ENCODE data around the gene ADARB2.

ADARB2 gene

DNA sequence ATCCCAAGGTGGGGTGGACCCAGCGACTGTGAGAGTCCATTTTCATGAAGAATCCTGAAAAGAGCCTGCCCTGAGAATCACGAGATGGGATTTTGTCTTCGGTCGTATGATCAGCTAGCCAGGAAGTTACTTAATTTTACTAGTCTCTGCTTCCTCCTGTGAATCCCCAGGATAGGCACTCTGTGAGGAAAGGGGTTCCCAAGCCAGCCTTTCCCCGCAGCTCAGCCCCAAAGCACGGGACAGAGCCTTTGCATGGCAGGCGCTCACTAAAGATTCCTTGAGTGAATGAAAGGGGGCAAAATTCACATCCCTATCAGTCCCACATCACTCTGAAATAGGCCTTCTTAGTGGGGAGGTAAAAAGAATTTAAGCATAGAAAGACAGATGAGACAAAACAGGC lies 219.6 kb downstream of the ADARB2 start:
- TF ChIP-seq SIN3A (IDR thresholded peaks at IDR 0.05; ENCODE audit: borderline replicate concordance, insufficient read depth, low read length) (no peak), POLR2AphosphoS5 (IDR thresholded peaks at IDR 0.05; ENCODE audit: low read depth, low read length) (no peak), FOXP2 (optimal IDR thresholded peaks at IDR 0.05; ENCODE audit: borderline replicate concordance, extremely low read depth, extremely low read length, insufficient read depth) (no peak)

DNA sequence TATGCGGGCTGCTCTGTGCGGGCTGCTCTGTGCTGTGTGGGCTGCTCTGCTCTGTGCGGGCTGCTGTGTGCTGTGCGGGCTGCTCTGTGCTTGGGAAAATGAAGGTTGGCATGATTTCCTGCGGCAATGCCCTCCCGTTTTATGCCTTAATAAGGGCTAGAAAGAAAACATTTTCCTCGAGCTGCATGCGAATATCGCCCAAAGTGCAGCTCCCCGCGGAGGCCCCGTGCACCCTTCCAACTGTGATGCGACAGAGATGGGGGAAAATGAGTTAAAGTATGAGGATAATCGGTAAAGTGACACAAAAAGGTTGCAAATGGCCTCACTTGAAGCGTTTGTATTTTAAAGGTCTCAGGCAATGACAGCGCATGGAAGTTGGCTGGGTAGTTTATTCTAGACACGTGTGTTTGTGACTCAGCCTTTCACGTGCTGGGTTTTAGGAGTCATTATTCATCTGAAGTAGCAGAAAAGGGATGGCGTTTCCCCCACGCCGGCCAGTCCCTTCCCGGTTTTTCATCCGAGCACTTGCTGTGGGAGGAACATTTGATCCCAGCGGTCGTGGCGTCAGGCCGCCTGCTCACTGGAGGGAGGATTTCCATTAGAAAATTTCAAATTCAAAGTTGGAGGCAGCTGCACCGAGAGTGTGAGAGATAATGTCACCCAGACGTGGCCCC lies 220.7 kb downstream of the ADARB2 start:
- TF ChIP-seq FOXP2 (optimal IDR thresholded peaks at IDR 0.05; ENCODE audit: borderline replicate concordance, extremely low read depth, extremely low read length, insufficient read depth) = no peak
- TF ChIP-seq SIN3A (IDR thresholded peaks at IDR 0.05; ENCODE audit: borderline replicate concordance, insufficient read depth, low read length) = no peak
- TF ChIP-seq, protein P1, sequence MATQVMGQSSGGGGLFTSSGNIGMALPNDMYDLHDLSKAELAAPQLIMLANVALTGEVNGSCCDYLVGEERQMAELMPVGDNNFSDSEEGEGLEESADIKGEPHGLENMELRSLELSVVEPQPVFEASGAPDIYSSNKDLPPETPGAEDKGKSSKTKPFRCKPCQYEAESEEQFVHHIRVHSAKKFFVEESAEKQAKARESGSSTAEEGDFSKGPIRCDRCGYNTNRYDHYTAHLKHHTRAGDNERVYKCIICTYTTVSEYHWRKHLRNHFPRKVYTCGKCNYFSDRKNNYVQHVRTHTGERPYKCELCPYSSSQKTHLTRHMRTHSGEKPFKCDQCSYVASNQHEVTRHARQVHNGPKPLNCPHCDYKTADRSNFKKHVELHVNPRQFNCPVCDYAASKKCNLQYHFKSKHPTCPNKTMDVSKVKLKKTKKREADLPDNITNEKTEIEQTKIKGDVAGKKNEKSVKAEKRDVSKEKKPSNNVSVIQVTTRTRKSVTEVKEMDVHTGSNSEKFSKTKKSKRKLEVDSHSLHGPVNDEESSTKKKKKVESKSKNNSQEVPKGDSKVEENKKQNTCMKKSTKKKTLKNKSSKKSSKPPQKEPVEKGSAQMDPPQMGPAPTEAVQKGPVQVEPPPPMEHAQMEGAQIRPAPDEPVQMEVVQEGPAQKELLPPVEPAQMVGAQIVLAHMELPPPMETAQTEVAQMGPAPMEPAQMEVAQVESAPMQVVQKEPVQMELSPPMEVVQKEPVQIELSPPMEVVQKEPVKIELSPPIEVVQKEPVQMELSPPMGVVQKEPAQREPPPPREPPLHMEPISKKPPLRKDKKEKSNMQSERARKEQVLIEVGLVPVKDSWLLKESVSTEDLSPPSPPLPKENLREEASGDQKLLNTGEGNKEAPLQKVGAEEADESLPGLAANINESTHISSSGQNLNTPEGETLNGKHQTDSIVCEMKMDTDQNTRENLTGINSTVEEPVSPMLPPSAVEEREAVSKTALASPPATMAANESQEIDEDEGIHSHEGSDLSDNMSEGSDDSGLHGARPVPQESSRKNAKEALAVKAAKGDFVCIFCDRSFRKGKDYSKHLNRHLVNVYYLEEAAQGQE (IDR thresholded peaks at IDR 0.05; ENCODE audit: insufficient read depth in 1 of 2, low read depth in 2 of 2, low read length in 2 of 2) = no peak
- no peak for TF ChIP-seq TAF1 (IDR thresholded peaks at IDR 0.05; ENCODE audit: borderline replicate concordance, insufficient read depth, low read length)
- TF ChIP-seq POLR2AphosphoS5 (IDR thresholded peaks at IDR 0.05; ENCODE audit: low read depth, low read length) = no peak

DNA sequence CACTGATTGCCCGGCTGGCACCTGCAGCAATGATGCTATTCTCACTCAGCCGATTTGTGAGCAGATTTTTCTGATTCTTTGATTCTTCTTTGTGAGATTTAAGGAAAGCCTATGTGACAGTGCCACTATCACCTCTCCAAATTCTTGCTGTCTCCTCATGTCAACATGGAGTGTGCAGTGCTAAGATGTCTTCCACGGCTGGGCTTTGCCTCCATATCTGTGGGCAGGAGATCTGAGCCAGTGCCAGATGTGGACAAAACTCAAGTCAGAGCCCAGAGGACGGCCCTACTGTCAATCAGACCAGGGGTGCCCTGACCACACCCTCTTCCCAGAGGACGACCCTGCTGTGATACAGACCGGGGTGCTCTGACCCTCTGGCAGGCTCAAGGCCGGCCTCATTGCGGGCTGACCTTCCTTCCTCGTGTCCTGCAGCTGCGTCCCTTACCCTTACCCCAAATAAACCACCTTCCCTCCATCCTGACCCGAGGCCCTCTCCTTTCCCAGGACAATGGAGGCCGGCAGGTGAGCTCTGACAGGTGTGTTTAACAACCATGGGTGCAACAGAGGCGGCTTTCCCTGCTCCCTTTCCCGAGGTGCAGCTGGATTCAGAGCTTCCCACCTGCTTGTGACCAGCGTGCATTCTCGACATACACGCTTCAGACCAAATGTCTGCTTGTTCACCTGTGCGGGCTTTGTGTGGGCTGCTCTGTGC lies 221.4 kb downstream of the ADARB2 start:
- no peak for TF ChIP-seq SIN3A (IDR thresholded peaks at IDR 0.05; ENCODE audit: borderline replicate concordance, insufficient read depth, low read length)
- TF ChIP-seq POLR2AphosphoS5 (IDR thresholded peaks at IDR 0.05; ENCODE audit: low read depth, low read length) = no peak
- TF ChIP-seq, protein P1 (IDR thresholded peaks at IDR 0.05; ENCODE audit: insufficient read depth in 1 of 2, low read depth in 2 of 2, low read length in 2 of 2) = no peak
- no peak for TF ChIP-seq FOXP2 (optimal IDR thresholded peaks at IDR 0.05; ENCODE audit: borderline replicate concordance, extremely low read depth, extremely low read length, insufficient read depth)

DNA sequence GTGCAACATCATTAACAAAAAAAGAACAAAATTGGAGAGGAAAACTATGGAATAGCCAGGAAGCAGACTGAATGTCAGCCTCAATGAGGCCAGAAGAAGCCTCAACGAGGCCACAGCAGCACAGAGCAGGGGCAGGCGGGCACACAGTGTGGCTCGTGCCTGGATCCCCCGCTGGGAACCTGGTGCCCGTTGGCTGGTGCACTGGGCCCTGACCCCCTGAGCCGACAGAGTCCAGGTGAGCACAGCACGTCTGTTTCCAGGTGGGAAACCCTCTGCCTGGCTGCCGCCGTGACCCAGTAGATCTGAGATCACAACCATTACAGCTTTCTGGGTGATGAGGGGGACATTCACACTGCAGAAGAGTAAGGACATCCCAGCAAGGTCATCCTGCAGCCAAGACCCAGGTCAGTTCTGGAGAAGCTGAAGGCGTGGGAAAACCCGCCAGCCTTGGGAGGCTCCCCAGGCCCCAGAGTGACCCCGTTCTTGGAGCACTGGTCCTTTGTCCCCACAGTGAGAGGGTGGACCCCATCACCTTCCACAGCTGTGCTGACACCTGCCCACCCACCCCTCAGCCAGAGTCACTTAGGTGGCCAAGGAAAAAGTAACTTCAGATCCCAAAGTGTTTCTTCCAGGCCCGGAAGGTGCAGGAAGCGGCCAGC lies 222.1 kb downstream of the ADARB2 start:
- TF ChIP-seq TAF1 (IDR thresholded peaks at IDR 0.05; ENCODE audit: borderline replicate concordance, insufficient read depth, low read length) (no peak), FOXP2 (optimal IDR thresholded peaks at IDR 0.05; ENCODE audit: borderline replicate concordance, extremely low read depth, extremely low read length, insufficient read depth) (no peak), SIN3A (IDR thresholded peaks at IDR 0.05; ENCODE audit: borderline replicate concordance, insufficient read depth, low read length) (no peak), POLR2AphosphoS5 (IDR thresholded peaks at IDR 0.05; ENCODE audit: low read depth, low read length) (no peak)
- TF ChIP-seq, protein P1 (IDR thresholded peaks at IDR 0.05; ENCODE audit: insufficient read depth in 1 of 2, low read depth in 2 of 2, low read length in 2 of 2) = no peak

DNA sequence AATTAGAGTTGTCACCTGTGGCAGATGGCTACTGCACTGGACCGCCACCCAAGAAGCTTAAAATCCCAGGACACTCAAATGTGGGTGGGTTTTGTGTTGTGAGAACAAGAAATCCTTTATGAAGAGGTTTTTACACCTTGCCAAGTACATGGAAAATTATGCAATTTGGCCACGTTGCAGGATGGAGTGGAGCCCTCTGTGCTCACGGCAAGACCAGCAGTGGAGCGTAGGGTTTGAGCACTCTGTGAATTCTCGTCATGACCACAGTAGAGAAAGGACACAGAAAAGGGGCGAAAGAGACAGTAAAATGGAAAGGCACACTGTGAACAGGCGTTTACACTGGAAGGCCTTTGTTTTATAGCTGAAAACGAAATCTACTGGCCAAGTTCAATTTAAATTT lies 222.6 kb downstream of the ADARB2 start:
- TF ChIP-seq POLR2AphosphoS5 (IDR thresholded peaks at IDR 0.05; ENCODE audit: low read depth, low read length) (no peak), FOXP2 (optimal IDR thresholded peaks at IDR 0.05; ENCODE audit: borderline replicate concordance, extremely low read depth, extremely low read length, insufficient read depth) (no peak), TAF1 (IDR thresholded peaks at IDR 0.05; ENCODE audit: borderline replicate concordance, insufficient read depth, low read length) (no peak), SIN3A (IDR thresholded peaks at IDR 0.05; ENCODE audit: borderline replicate concordance, insufficient read depth, low read length) (no peak)
- TF ChIP-seq, protein P1 (IDR thresholded peaks at IDR 0.05; ENCODE audit: insufficient read depth in 1 of 2, low read depth in 2 of 2, low read length in 2 of 2) = no peak
